HCT116 (cell line): ENCODE measurements around the gene RHOBTB1. TPM values are rescaled to one million over a fixed set of nuclear protein-coding genes. Genes with fewer than 3 reads are reported as not detected.

Source experiments
- ATAC-seq: fragments of 200-7000 bp; cut with Tn5 transposase; 2 replicates; pipeline ENCODE4 v1.9.1; 2020; ENCODE audit warnings: mild to moderate bottlenecking, moderate library complexity
- BruUV-seq: library from RNA; stranded (reverse); fragments of 400-500 nt; replicated peaks from 2 replicates; lab custom pipeline; 2021; lab: Mats Ljungman, UMichigan
- CTCF ChIA-PET: fragments of 300-600 bp; sonication (Branson Sonifier 250); formaldehyde crosslinking; loops from one replicate; lab custom pipeline; 2021; ENCODE audit warnings: antibody characterized with exemption; lab: Charles Lee
- POLR2A ChIA-PET: fragments of 300-600, 350-600 bp; sonication (Branson Sonifier 250); formaldehyde crosslinking; loops from one replicate; lab custom pipeline; 2021; ENCODE audit warnings: antibody characterized with exemption; lab: Charles Lee
- RAD21 ChIA-PET, 2 experiments: fragments of 300-600 bp; sonication (Branson Sonifier 250); formaldehyde crosslinking; loops; one replicate each; lab custom pipeline; 2023; ENCODE audit warnings: low total read pairs in 2 of 2; ENCODE audit not compliant: uncharacterized antibody in 2 of 2, unreplicated experiment in 2 of 2, low non-redundant PET in 1 of 2; lab: Charles Lee
- DNase-seq: peaks from one replicate; pipeline ENCODE4 v3.0.0-alpha.2; 2010; ENCODE audit warnings: low read depth, low spot score
- H2AFZ ChIP-seq: fragments of 200-600 bp; shearing (Covaris generic), sonication (generic); 2 replicates; pipeline ENCODE4 v1.6.1; 2017; ENCODE audit warnings: low read depth, mixed run types, mixed read lengths, antibody characterized with exemption, low read length; ENCODE audit not compliant: poor library complexity, severe bottlenecking
- H3K27ac ChIP-seq: 2 replicates; pipeline ENCODE4 v1.5.1; 2012; ENCODE audit warnings: low read depth, low read length
- H3K27me3 ChIP-seq: fragments of 200-600 bp; sonication (generic); 2 replicates; pipeline ENCODE4 v1.6.1; 2016; ENCODE audit warnings: mixed run types, low read length, mixed read lengths; ENCODE audit not compliant: insufficient read depth
- H3K36me3 ChIP-seq, 2 experiments: fragments of 200-500 bp in 1 of 2; fragments of 200-600 bp in 1 of 2; sonication (Bioruptor generic) in 1 of 2; sonication (generic) in 1 of 2; 2 replicates each; pipeline versions ENCODE4 v1.5.1 to v1.6.1; 2014 to 2016; ENCODE audit warnings: low read length in 2 of 2, inconsistent platforms in 1 of 2, mixed read lengths in 1 of 2, mixed run types in 1 of 2; ENCODE audit not compliant: insufficient read depth in 2 of 2, control insufficient read depth in 1 of 2
- H3K4me1 ChIP-seq, 2 experiments: fragments of 200-600 bp in 1 of 2; sonication (generic) in 1 of 2; 2 replicates each; pipeline versions ENCODE4 v1.5.1 to v1.6.1; 2012 to 2017; ENCODE audit warnings: low read length in 2 of 2, inconsistent platforms in 1 of 2, mild to moderate bottlenecking in 1 of 2, mixed read lengths in 1 of 2, mixed run types in 1 of 2, moderate library complexity in 1 of 2; ENCODE audit not compliant: insufficient read depth in 2 of 2, control insufficient read depth in 1 of 2
- H3K4me2 ChIP-seq: fragments of 200-600 bp; sonication (generic); 2 replicates; pipeline ENCODE4 v1.6.1; 2017; ENCODE audit warnings: mixed run types, low read length, mixed read lengths
- H3K4me3 ChIP-seq, 2 experiments: fragments of 200-600 bp in 1 of 2; sonication (generic) in 1 of 2; replicated peaks in 1 of 2; 2 replicates each; pipeline ENCODE4 v1.5.1; 2011 to 2016; ENCODE audit warnings: low read length in 2 of 2, control low read depth in 1 of 2, low read depth in 1 of 2, mild to moderate bottlenecking in 1 of 2, mixed read lengths in 1 of 2, mixed run types in 1 of 2
- H3K79me2 ChIP-seq: fragments of 200-600 bp; sonication (generic); 2 replicates; pipeline ENCODE4 v1.6.1; 2017; ENCODE audit warnings: mild to moderate bottlenecking, mixed run types, low read length, moderate library complexity, mixed read lengths; ENCODE audit not compliant: insufficient read depth
- H3K9ac ChIP-seq: fragments of 200-600 bp; sonication (generic); 2 replicates; pipeline ENCODE4 v1.6.1; 2016; ENCODE audit warnings: low read length, mixed read lengths
- H3K9me2 ChIP-seq: fragments of 200-600 bp; sonication (generic), shearing (Covaris generic); 2 replicates; pipeline ENCODE4 v1.6.1; 2017; ENCODE audit warnings: mixed run types, mild to moderate bottlenecking, moderate library complexity; ENCODE audit not compliant: insufficient read depth
- H3K9me3 ChIP-seq, 2 experiments: fragments of 200-500 bp in 1 of 2; fragments of 200-600 bp in 1 of 2; sonication (Bioruptor generic) in 1 of 2; sonication (generic) in 1 of 2; 2 replicates each; pipeline ENCODE4 v1.6.1; 2014 to 2017; ENCODE audit warnings: low read length in 2 of 2, mixed read lengths in 2 of 2, inconsistent platforms in 1 of 2, low read depth in 1 of 2, mild to moderate bottlenecking in 1 of 2, mixed run types in 1 of 2, moderate library complexity in 1 of 2; ENCODE audit not compliant: control insufficient read depth in 1 of 2, insufficient read depth in 1 of 2
- H4K20me1 ChIP-seq: fragments of 200-600 bp; sonication (generic), shearing (Covaris generic); 2 replicates; pipeline ENCODE4 v1.6.1; 2017; ENCODE audit warnings: mixed run types, mild to moderate bottlenecking, moderate library complexity; ENCODE audit not compliant: insufficient read depth
- CBX3 ChIP-seq: IDR thresholded peaks from 2 replicates; pipeline ENCODE4 v1.6.1; 2012; ENCODE audit warnings: low read depth
- CEBPB ChIP-seq: IDR thresholded peaks from 2 replicates; pipeline ENCODE4 v1.6.1; 2012; ENCODE audit warnings: low read depth
- EGR1 ChIP-seq: IDR thresholded peaks from 2 replicates; pipeline ENCODE4 v1.6.1; 2012; ENCODE audit warnings: low read depth
- EZH2 ChIP-seq: fragments of 200-600 bp; sonication (generic); IDR thresholded peaks from 2 replicates; pipeline ENCODE4 v1.6.1; 2017; ENCODE audit warnings: antibody characterized with exemption, mixed run types
- EZH2phosphoT487 ChIP-seq: fragments of 200-600 bp; IDR thresholded peaks from 2 replicates; pipeline ENCODE4 v1.6.1; 2018; ENCODE audit warnings: antibody characterized with exemption, borderline replicate concordance
- FOSL1 ChIP-seq: IDR thresholded peaks from 2 replicates; pipeline ENCODE4 v1.6.1; 2012; ENCODE audit warnings: low read depth
- JUND ChIP-seq: IDR thresholded peaks from 2 replicates; pipeline ENCODE4 v1.6.1; 2012
- POLR2AphosphoS5 ChIP-seq: IDR thresholded peaks from 2 replicates; pipeline ENCODE4 v1.6.1; 2011; ENCODE audit warnings: mild to moderate bottlenecking, low read depth, low read length, moderate library complexity
- SP1 ChIP-seq: IDR thresholded peaks from 2 replicates; pipeline ENCODE4 v1.6.1; 2012; ENCODE audit warnings: low read depth
- TCF7L2 ChIP-seq: IDR thresholded peaks from 2 replicates; pipeline ENCODE4 v1.7.0; 2011; ENCODE audit warnings: borderline replicate concordance, inconsistent platforms; ENCODE audit not compliant: insufficient read depth, insufficient read length; ENCODE audit errors: extremely low read depth
- ZNF274 ChIP-seq: fragments of 200-500 bp; sonication (Bioruptor generic); IDR thresholded peaks from 2 replicates; pipeline ENCODE4 v1.6.1; 2014; ENCODE audit warnings: mild to moderate bottlenecking, low read depth, low read length, inconsistent platforms
- intact Hi-C: fragments of 100-400 bp; cut with micrococcal nuclease; formaldehyde crosslinking; loops from 2 replicates; pipeline ENCODE4 v1.10.0; 2022
- total RNA-seq: library from RNA; stranded (reverse); gene quantifications from one replicate; pipeline ENCODE4 v1.2.1, GENCODE V29; 2021; ENCODE audit not compliant: unreplicated experiment
- TF ChIP-seq, protein P1 (sequence below): IDR thresholded peaks from 2 replicates; pipeline ENCODE4 v1.6.1; 2012
- TF ChIP-seq, protein P2 (sequence below): IDR thresholded peaks from 2 replicates; pipeline ENCODE4 v1.6.1; 2012
- TF ChIP-seq, protein P3 (sequence below), 3 experiments: fragments of 200-600 bp in 1 of 3; sonication (generic) in 1 of 3; IDR thresholded peaks in 2 of 3; conservative IDR thresholded peaks in 1 of 3; 2 replicates each; pipeline ENCODE4 v1.5.1; 2012 to 2017; ENCODE audit warnings: low read depth in 2 of 3, low read length in 2 of 3, antibody characterized with exemption in 1 of 3, borderline replicate concordance in 1 of 3, control low read depth in 1 of 3, mild to moderate bottlenecking in 1 of 3, mixed read lengths in 1 of 3, mixed run types in 1 of 3, moderate library complexity in 1 of 3; ENCODE audit not compliant: insufficient read depth in 1 of 3
- TF ChIP-seq, protein P4 (sequence below): IDR thresholded peaks from 2 replicates; pipeline ENCODE4 v1.6.1; 2012; ENCODE audit warnings: low read depth

The RHOBTB1 gene
- total RNA-seq, 1 experiment from 2014 or later: 1.6 TPM

DNA sequence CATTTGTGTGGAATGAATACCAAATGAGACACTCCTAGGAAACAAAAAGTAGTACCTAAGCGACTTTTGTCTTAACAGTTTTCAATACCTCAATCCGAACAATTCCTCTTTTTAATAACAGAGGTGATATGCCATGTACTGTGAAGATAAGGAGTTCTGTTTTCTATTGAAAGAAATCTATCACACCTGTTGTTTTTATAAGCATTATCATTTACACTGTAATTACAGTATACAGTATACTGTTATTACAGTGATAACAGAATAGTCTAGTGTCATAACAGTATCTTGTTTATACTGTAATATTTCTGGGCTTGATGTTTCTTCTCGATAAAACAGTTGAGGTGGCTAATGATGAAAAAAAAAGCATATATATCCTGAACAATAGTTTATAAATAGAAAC is 9.4 kb upstream of the RHOBTB1 start:
- Histone ChIP-seq H3K9ac (no peak overlapping the region), H3K9me2 (no peaks in the 10 kb centered on the region), H3K27ac (no peak overlapping the region), H3K79me2 (no peaks in the 10 kb centered on the region), H2AFZ (no peak overlapping the region), H4K20me1 (no peaks in the 10 kb centered on the region), H3K4me2 (no peak overlapping the region), H3K27me3 (no peaks in the 10 kb centered on the region), H3K4me3 (no peak overlapping the region), H3K36me3 (no peaks in the 10 kb centered on the region), H3K4me1 (no peaks in the 10 kb centered on the region), H3K9me3 (no peaks in the 10 kb centered on the region)
- no peak for ATAC-seq
- TF ChIP-seq, protein P1, sequence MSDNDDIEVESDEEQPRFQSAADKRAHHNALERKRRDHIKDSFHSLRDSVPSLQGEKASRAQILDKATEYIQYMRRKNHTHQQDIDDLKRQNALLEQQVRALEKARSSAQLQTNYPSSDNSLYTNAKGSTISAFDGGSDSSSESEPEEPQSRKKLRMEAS: no peak
- no peak for TF ChIP-seq EGR1
- TF ChIP-seq POLR2AphosphoS5: no peak
- TF ChIP-seq TCF7L2: no peak
- TF ChIP-seq, protein P2, sequence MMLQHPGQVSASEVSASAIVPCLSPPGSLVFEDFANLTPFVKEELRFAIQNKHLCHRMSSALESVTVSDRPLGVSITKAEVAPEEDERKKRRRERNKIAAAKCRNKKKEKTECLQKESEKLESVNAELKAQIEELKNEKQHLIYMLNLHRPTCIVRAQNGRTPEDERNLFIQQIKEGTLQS: no peak
- TF ChIP-seq JUND: no peak
- TF ChIP-seq CEBPB: no peak
- no peak for DNase-seq
- intact Hi-C loops: no loop called here
- BruUV-seq: no TSS peak
- POLR2A ChIA-PET: no interaction called here
- RAD21 ChIA-PET: no interaction called here
- CTCF ChIA-PET: interaction anchor here (1.2 kb wide), 1 partner anchor 11 kb away, joined by 3 read pairs; no protein-coding TSS in a partner anchor

DNA sequence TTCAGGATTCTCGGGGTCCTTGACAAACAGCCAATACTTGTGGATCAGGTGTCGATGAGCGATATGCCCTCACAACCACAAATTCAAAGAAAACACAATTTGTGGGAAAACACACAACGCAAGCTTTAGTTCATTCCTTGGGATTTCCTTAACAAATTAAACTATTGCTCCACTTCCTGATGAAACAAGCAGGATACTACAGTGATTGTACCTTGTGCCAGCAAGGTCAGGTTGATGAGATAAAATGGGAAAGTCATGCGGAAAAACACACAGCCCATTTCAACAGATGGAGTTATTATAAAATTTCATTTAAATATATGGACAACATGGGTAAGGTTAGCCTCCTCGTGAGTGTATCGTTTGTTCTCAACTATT is 8.8 kb upstream of the RHOBTB1 start:
- ChIA-PET RAD21 (no interaction called here), CTCF (interaction anchor here (1.2 kb wide), 1 partner anchor 12 kb away, joined by 3 read pairs; no protein-coding TSS in a partner anchor), POLR2A (no interaction called here)
- H3K27ac ChIP-seq: no peak overlapping the region
- H3K9me3 ChIP-seq: no peaks in the 10 kb centered on the region
- no peak overlapping the region for H3K4me3 ChIP-seq
- no TSS peak for BruUV-seq
- intact Hi-C loops: no loop called here
- H3K9ac ChIP-seq: no peak overlapping the region
- H3K9me2 ChIP-seq: no peaks in the 10 kb centered on the region
- no peaks in the 10 kb centered on the region for H3K36me3 ChIP-seq
- H3K79me2 ChIP-seq: no peaks in the 10 kb centered on the region
- no peak overlapping the region for H3K4me2 ChIP-seq
- no peak for ATAC-seq
- DNase-seq: no peak
- no peaks in the 10 kb centered on the region for H3K4me1 ChIP-seq
- no peak overlapping the region for H2AFZ ChIP-seq
- H3K27me3 ChIP-seq: no peaks in the 10 kb centered on the region
- H4K20me1 ChIP-seq: no peaks in the 10 kb centered on the region
- TF ChIP-seq EZH2phosphoT487 (no peak), FOSL1 (no peak), ZNF274 (no peak), EGR1 (no peak), CBX3 (no peak), SP1 (no peak), EZH2 (no peak)
- TF ChIP-seq, protein P3, sequence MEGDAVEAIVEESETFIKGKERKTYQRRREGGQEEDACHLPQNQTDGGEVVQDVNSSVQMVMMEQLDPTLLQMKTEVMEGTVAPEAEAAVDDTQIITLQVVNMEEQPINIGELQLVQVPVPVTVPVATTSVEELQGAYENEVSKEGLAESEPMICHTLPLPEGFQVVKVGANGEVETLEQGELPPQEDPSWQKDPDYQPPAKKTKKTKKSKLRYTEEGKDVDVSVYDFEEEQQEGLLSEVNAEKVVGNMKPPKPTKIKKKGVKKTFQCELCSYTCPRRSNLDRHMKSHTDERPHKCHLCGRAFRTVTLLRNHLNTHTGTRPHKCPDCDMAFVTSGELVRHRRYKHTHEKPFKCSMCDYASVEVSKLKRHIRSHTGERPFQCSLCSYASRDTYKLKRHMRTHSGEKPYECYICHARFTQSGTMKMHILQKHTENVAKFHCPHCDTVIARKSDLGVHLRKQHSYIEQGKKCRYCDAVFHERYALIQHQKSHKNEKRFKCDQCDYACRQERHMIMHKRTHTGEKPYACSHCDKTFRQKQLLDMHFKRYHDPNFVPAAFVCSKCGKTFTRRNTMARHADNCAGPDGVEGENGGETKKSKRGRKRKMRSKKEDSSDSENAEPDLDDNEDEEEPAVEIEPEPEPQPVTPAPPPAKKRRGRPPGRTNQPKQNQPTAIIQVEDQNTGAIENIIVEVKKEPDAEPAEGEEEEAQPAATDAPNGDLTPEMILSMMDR (IDR thresholded peaks at IDR 0.05 in 2 of 3, conservative IDR thresholded peaks at IDR 0.05 in 1 of 3; ENCODE audit: borderline replicate concordance in 1 of 3, insufficient read depth in 1 of 3, low read depth in 2 of 3, low read length in 2 of 3): no peak
- TF ChIP-seq, protein P4, sequence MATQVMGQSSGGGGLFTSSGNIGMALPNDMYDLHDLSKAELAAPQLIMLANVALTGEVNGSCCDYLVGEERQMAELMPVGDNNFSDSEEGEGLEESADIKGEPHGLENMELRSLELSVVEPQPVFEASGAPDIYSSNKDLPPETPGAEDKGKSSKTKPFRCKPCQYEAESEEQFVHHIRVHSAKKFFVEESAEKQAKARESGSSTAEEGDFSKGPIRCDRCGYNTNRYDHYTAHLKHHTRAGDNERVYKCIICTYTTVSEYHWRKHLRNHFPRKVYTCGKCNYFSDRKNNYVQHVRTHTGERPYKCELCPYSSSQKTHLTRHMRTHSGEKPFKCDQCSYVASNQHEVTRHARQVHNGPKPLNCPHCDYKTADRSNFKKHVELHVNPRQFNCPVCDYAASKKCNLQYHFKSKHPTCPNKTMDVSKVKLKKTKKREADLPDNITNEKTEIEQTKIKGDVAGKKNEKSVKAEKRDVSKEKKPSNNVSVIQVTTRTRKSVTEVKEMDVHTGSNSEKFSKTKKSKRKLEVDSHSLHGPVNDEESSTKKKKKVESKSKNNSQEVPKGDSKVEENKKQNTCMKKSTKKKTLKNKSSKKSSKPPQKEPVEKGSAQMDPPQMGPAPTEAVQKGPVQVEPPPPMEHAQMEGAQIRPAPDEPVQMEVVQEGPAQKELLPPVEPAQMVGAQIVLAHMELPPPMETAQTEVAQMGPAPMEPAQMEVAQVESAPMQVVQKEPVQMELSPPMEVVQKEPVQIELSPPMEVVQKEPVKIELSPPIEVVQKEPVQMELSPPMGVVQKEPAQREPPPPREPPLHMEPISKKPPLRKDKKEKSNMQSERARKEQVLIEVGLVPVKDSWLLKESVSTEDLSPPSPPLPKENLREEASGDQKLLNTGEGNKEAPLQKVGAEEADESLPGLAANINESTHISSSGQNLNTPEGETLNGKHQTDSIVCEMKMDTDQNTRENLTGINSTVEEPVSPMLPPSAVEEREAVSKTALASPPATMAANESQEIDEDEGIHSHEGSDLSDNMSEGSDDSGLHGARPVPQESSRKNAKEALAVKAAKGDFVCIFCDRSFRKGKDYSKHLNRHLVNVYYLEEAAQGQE: no peak
- TF ChIP-seq, protein P1: no peak
- TF ChIP-seq, protein P2: no peak
